Astrocyte (in vitro differentiated cells and primary cell): ENCODE results near the gene PLCG2. TPM values are rescaled to one million over a fixed set of nuclear protein-coding genes. Genes with fewer than 3 reads are reported as not detected.
"Not testable (repeated sequence)": the region's sequence is repeated elsewhere in the genome, so short reads cannot be mapped to it uniquely, and the experiment has no call there.

Source experiments
- DNase-seq: peaks from one replicate; pipeline ENCODE4 v3.0.0-alpha.2; 2010; ENCODE audit warnings: low read depth
- FAIRE-seq: peaks from 2 replicates; lab custom pipeline; 2011; peaks lifted over from hg19 to GRCh38; lab: Jason Lieb, UNC
- H2AFZ ChIP-seq: 2 replicates; pipeline ENCODE4 v1.6.0; 2012; ENCODE audit warnings: low read depth, low read length, inconsistent platforms
- H3K27ac ChIP-seq: 2 replicates; pipeline ENCODE4 v1.5.1; 2011; ENCODE audit warnings: low read depth, low read length, inconsistent platforms
- H3K27me3 ChIP-seq: 2 replicates; pipeline ENCODE4 v1.6.0; 2011; ENCODE audit warnings: low read length, inconsistent platforms; ENCODE audit not compliant: insufficient read depth
- H3K36me3 ChIP-seq: 2 replicates; pipeline ENCODE4 v1.5.1; 2011; ENCODE audit warnings: low read length, inconsistent platforms; ENCODE audit not compliant: insufficient read depth
- H3K4me1 ChIP-seq: 2 replicates; pipeline ENCODE4 v1.5.1; 2011; ENCODE audit warnings: low read length, inconsistent platforms; ENCODE audit not compliant: insufficient read depth
- H3K4me2 ChIP-seq: 2 replicates; pipeline ENCODE4 v1.6.0; 2012; ENCODE audit warnings: low read length, inconsistent platforms
- H3K4me3 ChIP-seq: 2 replicates; pipeline ENCODE4 v1.5.1; 2011; ENCODE audit warnings: low read depth, mild to moderate bottlenecking, low read length, inconsistent platforms; ENCODE audit not compliant: insufficient read depth
- H3K79me2 ChIP-seq: 2 replicates; pipeline ENCODE4 v1.6.0; 2012; ENCODE audit warnings: mild to moderate bottlenecking, low read length, inconsistent platforms; ENCODE audit not compliant: insufficient read depth
- H3K9ac ChIP-seq: 2 replicates; pipeline ENCODE4 v1.6.0; 2012; ENCODE audit warnings: mild to moderate bottlenecking, low read length, inconsistent platforms
- H3K9me3 ChIP-seq: 2 replicates; pipeline ENCODE4 v1.5.1; 2012; ENCODE audit warnings: low read depth, mild to moderate bottlenecking, low read length, inconsistent platforms; ENCODE audit not compliant: insufficient read depth
- H4K20me1 ChIP-seq: 2 replicates; pipeline ENCODE4 v1.6.0; 2012; ENCODE audit warnings: low read length, inconsistent platforms; ENCODE audit not compliant: insufficient read depth
- H3K27ac Mint-ChIP-seq: one replicate; pipeline ENCODE4 v1.8.0; 2021; ENCODE audit warnings: mild to moderate bottlenecking, mixed read lengths; ENCODE audit not compliant: unreplicated experiment
- H3K27me3 Mint-ChIP-seq: one replicate; pipeline ENCODE4 v1.8.0; 2021; ENCODE audit warnings: low read depth, mixed read lengths; ENCODE audit not compliant: unreplicated experiment
- H3K36me3 Mint-ChIP-seq: one replicate; pipeline ENCODE4 v1.8.0; 2021; ENCODE audit warnings: low read depth, mixed read lengths; ENCODE audit not compliant: unreplicated experiment
- H3K4me1 Mint-ChIP-seq: one replicate; pipeline ENCODE4 v1.8.0; 2021; ENCODE audit warnings: low read depth, mixed read lengths; ENCODE audit not compliant: unreplicated experiment
- H3K4me3 Mint-ChIP-seq: one replicate; pipeline ENCODE4 v1.8.0; 2021; ENCODE audit warnings: mild to moderate bottlenecking, moderate library complexity, mixed read lengths; ENCODE audit not compliant: unreplicated experiment
- H3K9me3 Mint-ChIP-seq: one replicate; pipeline ENCODE4 v1.8.0; 2021; ENCODE audit warnings: mild to moderate bottlenecking, mixed read lengths; ENCODE audit not compliant: unreplicated experiment
- CTCF ChIP-seq: IDR thresholded peaks from 2 replicates; pipeline ENCODE4 v1.5.1; 2011; ENCODE audit warnings: low read depth, mild to moderate bottlenecking, inconsistent platforms, low read length, moderate library complexity; ENCODE audit not compliant: insufficient read depth
- EZH2 ChIP-seq: IDR thresholded peaks from 2 replicates; pipeline ENCODE4 v1.6.1; 2012; ENCODE audit warnings: mild to moderate bottlenecking, low read length, inconsistent platforms; ENCODE audit not compliant: insufficient read depth
- total RNA-seq: library from RNA; stranded (reverse); gene quantifications from 2 replicates; pipeline ENCODE4 v1.2.1, GENCODE V29; 2021

The PLCG2 gene
- total RNA-seq, 1 donor from 2014 or later, result 3.1 TPM

GRCh38 chr16:81740169-81740568 is 38.9 kb upstream of the PLCG2 start:
- Mint-ChIP-seq H3K4me3 (no peak overlapping the region), H3K27ac (no peak overlapping the region), H3K36me3 (peaks cover under 1% of the 10 kb centered on the region), H3K9me3 (no peaks in the 10 kb centered on the region), H3K27me3 (peaks cover 8% of the 10 kb centered on the region), H3K4me1 (no peaks in the 10 kb centered on the region)
- Histone ChIP-seq H3K4me3 (no peak overlapping the region), H3K4me2 (no peak overlapping the region), H4K20me1 (no peaks in the 10 kb centered on the region), H3K9me3 (no peaks in the 10 kb centered on the region), H3K36me3 (no peaks in the 10 kb centered on the region), H2AFZ (no peak overlapping the region), H3K9ac (no peak overlapping the region), H3K27ac (no peak overlapping the region), H3K4me1 (peaks cover 4% of the 10 kb centered on the region), H3K79me2 (no peaks in the 10 kb centered on the region), H3K27me3 (no peaks in the 10 kb centered on the region)
- DNase-seq (no peak), FAIRE-seq (no peak)
- no peak for TF ChIP-seq CTCF
- TF ChIP-seq EZH2, result no peak

- not testable (repeated sequence) for H3K79me2 ChIP-seq, H4K20me1 ChIP-seq, H3K36me3 ChIP-seq, H3K4me1 Mint-ChIP-seq, H3K27me3 Mint-ChIP-seq, DNase-seq, H3K4me1 ChIP-seq, H3K27ac Mint-ChIP-seq, H3K27ac ChIP-seq, H3K4me3 ChIP-seq, H3K36me3 Mint-ChIP-seq, H3K9me3 ChIP-seq, H3K4me2 ChIP-seq, H2AFZ ChIP-seq, H3K9me3 Mint-ChIP-seq, H3K4me3 Mint-ChIP-seq, H3K27me3 ChIP-seq, H3K9ac ChIP-seq, FAIRE-seq
Observed at GRCh38 chr16:81741430-81741770, 37.7 kb upstream of the PLCG2 start.

GRCh38 chr16:81744385-81744784 is 34.7 kb upstream of the PLCG2 start:
- no peaks in the 10 kb centered on the region for H3K27me3 ChIP-seq
- H3K9me3 ChIP-seq, result no peaks in the 10 kb centered on the region
- Mint-ChIP-seq H3K4me3 (no peak overlapping the region), H3K27ac (no peak overlapping the region), H3K27me3 (peaks cover 8% of the 10 kb centered on the region), H3K36me3 (no peaks in the 10 kb centered on the region), H3K9me3 (no peaks in the 10 kb centered on the region), H3K4me1 (peaks cover 11% of the 10 kb centered on the region)
- DNase-seq, result no peak
- no peak overlapping the region for H3K9ac ChIP-seq
- H3K36me3 ChIP-seq, result no peaks in the 10 kb centered on the region
- TF ChIP-seq CTCF (no peak), EZH2 (no peak)
- H2AFZ ChIP-seq, result no peak overlapping the region
- no peaks in the 10 kb centered on the region for H3K4me1 ChIP-seq
- FAIRE-seq, result no peak
- no peak overlapping the region for H3K4me2 ChIP-seq
- no peak overlapping the region for H3K4me3 ChIP-seq
- H3K27ac ChIP-seq, result no peak overlapping the region
- H3K79me2 ChIP-seq, result no peaks in the 10 kb centered on the region
- no peaks in the 10 kb centered on the region for H4K20me1 ChIP-seq
